ENCODE results near the gene AGMAT.

DNA sequence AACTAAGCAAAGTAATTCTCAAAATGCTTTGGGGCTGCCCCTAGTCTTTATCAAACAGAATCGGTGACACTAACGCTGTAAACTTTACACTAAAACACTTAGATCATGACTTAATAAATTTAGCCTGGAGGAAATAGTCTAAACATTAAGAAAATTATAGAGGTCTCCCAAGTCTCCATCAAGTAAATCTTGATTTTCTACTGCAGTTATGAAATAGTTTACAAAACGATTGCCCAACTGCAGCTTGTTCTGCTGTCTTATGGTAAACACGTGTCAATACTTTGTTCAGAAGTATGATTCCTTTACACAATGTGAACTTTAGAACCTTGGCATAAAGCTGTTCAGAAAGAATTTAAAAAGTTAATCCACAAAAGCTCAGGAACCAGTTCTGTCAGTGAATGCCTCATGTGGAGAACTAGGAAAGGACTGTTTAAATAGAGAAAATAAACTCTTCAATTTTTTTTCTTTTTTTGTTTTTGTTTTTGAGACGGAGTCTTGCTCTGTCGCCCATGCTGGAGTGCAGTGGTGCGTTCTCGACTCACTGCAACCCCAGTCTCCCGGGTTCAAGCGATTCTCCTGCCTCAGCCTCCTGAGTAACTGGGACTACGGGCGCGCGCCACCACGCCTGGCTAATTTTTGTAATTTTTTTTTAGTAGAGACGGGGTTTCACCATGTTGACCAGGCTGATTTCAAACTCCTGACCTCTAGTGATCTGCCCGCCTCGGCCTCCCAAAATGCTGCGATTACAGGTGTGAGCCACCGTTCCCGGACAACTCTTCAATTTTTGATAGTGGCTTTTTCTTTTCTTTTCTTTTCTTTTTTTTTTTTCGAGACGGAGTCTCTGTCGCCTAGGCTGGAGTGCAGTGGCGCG is 34.0 kb upstream of the AGMAT start:
- TF ChIP-seq CTCF (IDR thresholded peaks at IDR 0.05) (no peak), EZH2 (IDR thresholded peaks at IDR 0.05) (no peak)

All from neural progenitor cell (in vitro differentiated cells).